IMR-90 (cell line): ENCODE results near the gene RFPL4A. TPM values are rescaled to one million over a fixed set of nuclear protein-coding genes. Genes with fewer than 3 reads are reported as not detected.
"Not testable (repeated sequence)": the region's sequence is repeated elsewhere in the genome, so short reads cannot be mapped to it uniquely, and the experiment has no call there.

Experiments used
- ATAC-seq: fragments of 200-7000 bp; cut with Tn5 transposase; 2 replicates; pipeline ENCODE4 v1.9.1; 2020; ENCODE audit warnings: low read depth, mild to moderate bottlenecking, moderate library complexity
- BruUV-seq: library from RNA; stranded (reverse); fragments of 400-500 nt; replicated peaks from 2 replicates; lab custom pipeline; 2021; lab: Mats Ljungman, UMichigan
- CTCF ChIA-PET: fragments of 300-600 bp; formaldehyde crosslinking; extraction: SDS; loops from one replicate; lab custom pipeline; 2021; ENCODE audit warnings: antibody characterized with exemption; lab: Yijun Ruan, JAX
- POLR2A ChIA-PET: fragments of 300-600 bp; sonication (Branson Sonifier 250); formaldehyde crosslinking; loops from one replicate; lab custom pipeline; 2022; ENCODE audit warnings: antibody characterized with exemption; ENCODE audit not compliant: unreplicated experiment; lab: Charles Lee
- DNase-seq: peaks from one replicate; pipeline ENCODE4 v3.0.0; 2013
- H2AFZ ChIP-seq: replicated peaks from 2 replicates; pipeline ENCODE3; 2013; ENCODE audit warnings: low read length, mild to moderate bottlenecking; ENCODE audit not compliant: poor library complexity
- H2AK5ac ChIP-seq: 2 replicates; pipeline ENCODE4 v1.6.1; 2013; ENCODE audit warnings: low read depth, low read length, inconsistent platforms
- H2AK9ac ChIP-seq: replicated peaks from 2 replicates; pipeline ENCODE3; 2013; ENCODE audit warnings: mild to moderate bottlenecking, low read depth, low read length, moderate library complexity; ENCODE audit not compliant: poor library complexity
- H2BK120ac ChIP-seq: 2 replicates; pipeline ENCODE4 v1.6.1; 2013; ENCODE audit warnings: low read depth, low read length, inconsistent platforms
- H2BK15ac ChIP-seq: 3 replicates; pipeline ENCODE4 v1.6.1; 2013; ENCODE audit warnings: low read depth, low read length, inconsistent platforms
- H2BK20ac ChIP-seq: 2 replicates; pipeline ENCODE4 v1.6.1; 2013; ENCODE audit warnings: low read depth, mild to moderate bottlenecking, inconsistent platforms, low read length, moderate library complexity
- H2BK5ac ChIP-seq: 2 replicates; pipeline ENCODE4 v1.6.1; 2013; ENCODE audit warnings: mild to moderate bottlenecking, low read depth, low read length, inconsistent platforms; ENCODE audit not compliant: poor library complexity, severe bottlenecking
- H3K14ac ChIP-seq: replicated peaks from 2 replicates; pipeline ENCODE4 v1.6.1; 2013; ENCODE audit warnings: low read depth, low read length, inconsistent platforms
- H3K18ac ChIP-seq: 2 replicates; pipeline ENCODE4 v1.6.1; 2013; ENCODE audit warnings: low read depth, low read length, control low read depth
- H3K23ac ChIP-seq: 2 replicates; pipeline ENCODE4 v1.6.1; 2013; ENCODE audit warnings: low read depth, low read length, inconsistent platforms
- H3K27ac ChIP-seq: 2 replicates; pipeline ENCODE4 v1.5.1; 2013; ENCODE audit warnings: mild to moderate bottlenecking, control low read depth, low read length; ENCODE audit not compliant: insufficient read depth
- H3K27me3 ChIP-seq: 2 replicates; pipeline ENCODE4 v1.6.1; 2013; ENCODE audit warnings: low read length; ENCODE audit not compliant: control insufficient read depth, insufficient read depth
- H3K36me3 ChIP-seq: 2 replicates; pipeline ENCODE4 v1.6.1; 2013; ENCODE audit warnings: low read length, mixed read lengths; ENCODE audit not compliant: control insufficient read depth, insufficient read depth
- H3K4ac ChIP-seq: 2 replicates; pipeline ENCODE4 v1.6.1; 2013; ENCODE audit warnings: low read depth, low read length, inconsistent platforms
- H3K4me1 ChIP-seq: 2 replicates; pipeline ENCODE4 v1.6.1; 2013; ENCODE audit warnings: low read length, mixed read lengths; ENCODE audit not compliant: control insufficient read depth, insufficient read depth
- H3K4me2 ChIP-seq: 2 replicates; pipeline ENCODE4 v1.6.1; 2013; ENCODE audit warnings: low read depth, mild to moderate bottlenecking, control low read depth, low read length, moderate library complexity
- H3K4me3 ChIP-seq: 2 replicates; pipeline ENCODE4 v1.5.1; 2013; ENCODE audit warnings: low read depth, mild to moderate bottlenecking, control low read depth, low read length, moderate library complexity; ENCODE audit not compliant: insufficient read depth
- H3K56ac ChIP-seq: 2 replicates; pipeline ENCODE4 v1.6.1; 2013; ENCODE audit warnings: low read length, inconsistent platforms; ENCODE audit not compliant: insufficient read depth; ENCODE audit errors: extremely low read depth
- H3K79me1 ChIP-seq, 2 experiments: 2 replicates each; pipeline ENCODE4 v1.6.1; 2013; ENCODE audit warnings: low read length in 2 of 2, inconsistent platforms in 1 of 2, low read depth in 1 of 2
- H3K9ac ChIP-seq: 2 replicates; pipeline ENCODE4 v1.6.1; 2013; ENCODE audit warnings: low read depth, low read length, control low read depth
- H3K9me1 ChIP-seq: 2 replicates; pipeline ENCODE4 v1.6.1; 2013; ENCODE audit warnings: low read length, inconsistent platforms; ENCODE audit not compliant: insufficient read depth
- H3K9me3 ChIP-seq: 2 replicates; pipeline ENCODE4 v1.6.1; 2013; ENCODE audit warnings: low read length; ENCODE audit not compliant: control insufficient read depth, insufficient read depth
- H4K20me1 ChIP-seq: 2 replicates; pipeline ENCODE4 v1.6.1; 2013; ENCODE audit warnings: low read length, inconsistent platforms; ENCODE audit not compliant: insufficient read depth
- H4K5ac ChIP-seq: 2 replicates; pipeline ENCODE4 v1.6.1; 2013; ENCODE audit warnings: mild to moderate bottlenecking, low read depth, low read length, control low read depth
- H4K8ac ChIP-seq, 2 experiments: 2 replicates each; pipeline ENCODE4 v1.6.1; 2013; ENCODE audit warnings: low read depth in 2 of 2, low read length in 2 of 2, control low read depth in 1 of 2, inconsistent platforms in 1 of 2
- H4K91ac ChIP-seq: 2 replicates; pipeline ENCODE4 v1.6.1; 2013; ENCODE audit warnings: low read depth, low read length, inconsistent platforms; ENCODE audit not compliant: insufficient read depth
- BHLHE40 ChIP-seq: fragments of 150-350 bp; IDR thresholded peaks from 2 replicates; pipeline ENCODE4 v1.6.1; 2016; ENCODE audit warnings: mild to moderate bottlenecking, low read depth, low read length
- CEBPB ChIP-seq: IDR thresholded peaks from 2 replicates; pipeline ENCODE4 v1.6.1; 2012; ENCODE audit warnings: low read depth, low read length, improper control_type of control experiment
- MAZ ChIP-seq: IDR thresholded peaks from 2 replicates; pipeline ENCODE4 v1.6.1; 2012; ENCODE audit warnings: low read depth, mild to moderate bottlenecking, low read length, improper control_type of control experiment, moderate library complexity, borderline replicate concordance
- NFE2L2 ChIP-seq: fragments of 150-350 bp; IDR thresholded peaks from 2 replicates; pipeline ENCODE4 v1.6.1; 2016; ENCODE audit warnings: low read depth, mild to moderate bottlenecking, low read length
- RAD21 ChIP-seq: IDR thresholded peaks from 2 replicates; pipeline ENCODE4 v1.6.1; 2012; ENCODE audit warnings: low read length, improper control_type of control experiment
- RFX5 ChIP-seq: IDR thresholded peaks from 2 replicates; pipeline ENCODE4 v1.8.0; 2012; ENCODE audit warnings: low read depth, mild to moderate bottlenecking, low read length, moderate library complexity
- WGBS, 2 experiments: methylation state at CpG; one replicate each; pipeline versions ENCODE4 v1.1.5 to v1.1.7; 2013; ENCODE audit warnings: missing lambda C conversion rate in 2 of 2; ENCODE audit not compliant: insufficient read length in 1 of 2; ENCODE audit errors: extremely low coverage in 2 of 2; 5-methylcytosine and 5-hydroxymethylcytosine counted together
- dilution Hi-C: fragments of 300-500 bp; cut with HindIII; formaldehyde crosslinking; loops from one replicate; pipeline ENCODE4 v1.14.3; 2018; ENCODE audit warnings: low sequenced_read_pairs; ENCODE audit not compliant: unreplicated experiment
- in situ Hi-C: fragments of 300-500 bp; cut with MboI; formaldehyde crosslinking; loops from 3 replicates; pipeline ENCODE4 v1.14.3; 2019; ENCODE audit warnings: low sequenced_read_pairs, inconsistent platforms, mixed read lengths
- intact Hi-C: fragments of 100-400 bp; cut with micrococcal nuclease; formaldehyde crosslinking; loops from 2 replicates; pipeline ENCODE4 v1.10.0; 2022
- polyA plus RNA-seq, 3 experiments: library from polyadenylated mRNA; depleted of rRNA; stranded (reverse); fragments of >200 nt; gene quantifications; 2 replicates each; pipeline ENCODE4 v1.2.3, GENCODE V29; 2012; ENCODE audit warnings: low replicate concordance in 1 of 3
- total RNA-seq: library from RNA; depleted of rRNA; stranded (reverse); fragments of >200 nt; gene quantifications from 2 replicates; pipeline ENCODE4 v1.2.3, GENCODE V29; 2012

Gene RFPL4A
- total and polyA plus RNA-seq, 2 of the 4 experiments (the other 2 are of a cell fraction) = 0.07 TPM; not detected in 1

GRCh38 chr19:55753401-55753800 is 5.5 kb upstream of the RFPL4A start:
- no peak overlapping the region for H2AFZ ChIP-seq
- H3K9ac ChIP-seq = no peak overlapping the region
- H3K23ac ChIP-seq = no peak overlapping the region
- no peak overlapping the region for H3K18ac ChIP-seq
- no peak overlapping the region for H2BK15ac ChIP-seq
- no peak overlapping the region for H2AK5ac ChIP-seq
- H3K27me3 ChIP-seq = no peaks in the 10 kb centered on the region
- no peak overlapping the region for H4K5ac ChIP-seq
- no peaks in the 10 kb centered on the region for H3K4me1 ChIP-seq
- dilution Hi-C loops = no loop called here
- no peak overlapping the region for H3K14ac ChIP-seq
- H4K91ac ChIP-seq = no peak overlapping the region
- no CpG with 5 or more reads among the region's 3 CpGs for WGBS, 2 experiments
- H3K4me2 ChIP-seq = no peak overlapping the region
- no peak overlapping the region for H3K27ac ChIP-seq
- H2BK20ac ChIP-seq = no peak overlapping the region
- POLR2A ChIA-PET = no interaction called here
- ATAC-seq (no peak), DNase-seq (no peak)
- intact Hi-C loops = no loop called here
- no peaks in the 10 kb centered on the region for H3K79me1 ChIP-seq
- H4K20me1 ChIP-seq = no peaks in the 10 kb centered on the region
- no peak overlapping the region for H2BK5ac ChIP-seq
- H3K9me3 ChIP-seq = peaks cover 7% of the 10 kb centered on the region
- no peak for TF ChIP-seq CEBPB
- no peak for TF ChIP-seq MAZ
- TF ChIP-seq RAD21 = no peak
- no peak for TF ChIP-seq NFE2L2
- no peak for TF ChIP-seq RFX5
- TF ChIP-seq BHLHE40 = no peak
- H2AK9ac ChIP-seq = no peak overlapping the region
- H3K9me1 ChIP-seq = no peaks in the 10 kb centered on the region
- H2BK120ac ChIP-seq = no peak overlapping the region
- no peak overlapping the region for H4K8ac ChIP-seq
- in situ Hi-C loops = no loop called here
- no peaks in the 10 kb centered on the region for H3K36me3 ChIP-seq
- no TSS peak for BruUV-seq
- H3K4me3 ChIP-seq = no peak overlapping the region
- CTCF ChIA-PET = no interaction called here
- H3K56ac ChIP-seq = no peak overlapping the region
- no peak overlapping the region for H3K4ac ChIP-seq

- H2BK120ac ChIP-seq, H3K79me1 ChIP-seq, H3K36me3 ChIP-seq, H3K4me3 ChIP-seq, H3K56ac ChIP-seq, in situ Hi-C loops, H3K27me3 ChIP-seq, H2AK9ac ChIP-seq, H3K27ac ChIP-seq, CTCF ChIA-PET, H2BK15ac ChIP-seq, BruUV-seq, H4K91ac ChIP-seq, H3K9ac ChIP-seq, H3K9me1 ChIP-seq, H2AFZ ChIP-seq, H3K23ac ChIP-seq, H2AK5ac ChIP-seq, DNase-seq, H2BK20ac ChIP-seq, H4K20me1 ChIP-seq, H3K4ac ChIP-seq, H3K4me2 ChIP-seq, intact Hi-C loops, H3K18ac ChIP-seq, H2BK5ac ChIP-seq, dilution Hi-C loops, H3K9me3 ChIP-seq, ATAC-seq, H3K14ac ChIP-seq, POLR2A ChIA-PET, H4K8ac ChIP-seq, H3K4me1 ChIP-seq, H4K5ac ChIP-seq: not testable (repeated sequence)
- 35% methylated on average over 2 of the region's 4 CpGs; no CpG with 5 or more reads in 1 of the 2 experiments for WGBS, 2 experiments
Measured at GRCh38 chr19:55756808-55757207, 2.1 kb upstream of the RFPL4A start.
